Measurements from ENCODE around the gene ABCC11. TPM values are rescaled to one million over a fixed set of nuclear protein-coding genes. Genes with fewer than 3 reads are reported as not detected.

Gene ABCC11
- total RNA-seq, 2 donors from 2014 or later: 1.5 TPM

GRCh38 chr16:48252013-48252412 is 4.7 kb upstream of the ABCC11 start:
- 49% methylated on average over 5 of the region's 5 CpGs for WGBS
- no peaks in the 10 kb centered on the region for H3K4me1 ChIP-seq (replicated peaks)
- no peak overlapping the region for H3K27ac ChIP-seq
- no peaks in the 10 kb centered on the region for H3K9me3 ChIP-seq
- no peak overlapping the region for H3K4me3 ChIP-seq
- H3K27me3 ChIP-seq (replicated peaks; ENCODE audit: insufficient read depth): no peaks in the 10 kb centered on the region
- no peak for TF ChIP-seq POLR2A (IDR thresholded peaks at IDR 0.05)
- TF ChIP-seq POLR2AphosphoS5 (IDR thresholded peaks at IDR 0.05): no peak
- TF ChIP-seq CTCF (IDR thresholded peaks at IDR 0.05): no peak
- intact Hi-C loops (cut with DNase I): no loop called here
- no peak for DNase-seq (ENCODE audit: low spot score)
- H3K36me3 ChIP-seq: no peaks in the 10 kb centered on the region

- no peak for DNase-seq (ENCODE audit: low spot score)
- Histone ChIP-seq H3K4me3 (no peak overlapping the region), H3K27ac (peak overlapping the region in 1 of 2 donors; percentile 3), H3K4me1 (replicated peaks) (peaks cover 8% of the 10 kb centered on the region), H3K36me3 (no peaks in the 10 kb centered on the region), H3K9me3 (no peaks in the 10 kb centered on the region), H3K27me3 (replicated peaks; ENCODE audit: insufficient read depth) (no peaks in the 10 kb centered on the region)
- TF ChIP-seq POLR2AphosphoS5 (IDR thresholded peaks at IDR 0.05): no peak
- no peak for TF ChIP-seq CTCF (IDR thresholded peaks at IDR 0.05)
- TF ChIP-seq POLR2A (IDR thresholded peaks at IDR 0.05): no peak
- WGBS: 68% methylated on average over 5 of the region's 5 CpGs
- intact Hi-C loops (cut with DNase I): no loop called here
Measured at GRCh38 chr16:48250520-48251278, 3.4 kb upstream of the ABCC11 start.

DNA sequence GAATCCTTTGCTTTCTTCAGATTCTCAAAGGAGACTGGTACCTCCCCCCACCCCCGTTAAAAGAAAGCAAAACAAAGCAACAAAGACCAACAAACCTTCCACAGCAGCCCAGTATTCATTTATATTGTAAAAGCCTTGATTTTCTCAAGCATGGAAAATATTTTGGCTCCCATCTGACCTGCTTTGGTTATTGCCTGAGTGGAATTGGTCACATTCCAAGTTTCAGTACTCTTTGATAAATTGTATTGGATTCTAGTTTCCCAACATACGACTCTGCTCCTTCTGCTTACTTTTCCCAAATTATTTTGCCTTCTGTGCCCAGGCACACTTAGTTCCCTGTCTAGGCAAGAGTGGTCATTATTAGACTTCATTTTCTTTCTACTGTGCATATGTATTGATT is 1.3 kb downstream of the ABCC11 start:
- no peaks in the 10 kb centered on the region for H3K9me3 ChIP-seq
- DNase-seq (ENCODE audit: low spot score): no peak
- no peak for TF ChIP-seq CTCF (IDR thresholded peaks at IDR 0.05)
- WGBS: 17% methylated on average over 2 of the region's 2 CpGs
- no peaks in the 10 kb centered on the region for H3K27me3 ChIP-seq (replicated peaks; ENCODE audit: insufficient read depth)
- no peak overlapping the region for H3K27ac ChIP-seq
- peaks cover 8% of the 10 kb centered on the region for H3K4me1 ChIP-seq (replicated peaks)
- H3K36me3 ChIP-seq: no peaks in the 10 kb centered on the region
- intact Hi-C loops (cut with DNase I): loop anchor here (10.0 kb wide), 2 partner anchors 289 to 379 kb away; no protein-coding TSS in a partner anchor
- peak overlapping the region in 1 of 2 donors; percentile 6 for H3K4me3 ChIP-seq

GRCh38 chr16:48244863-48245195 is 2.5 kb downstream of the ABCC11 start:
- WGBS: 1% methylated on average over 8 of the region's 8 CpGs

More at GRCh38 chr16:48244863-48245195, 2.5 kb downstream of the ABCC11 start:
- Histone ChIP-seq H3K4me1 (replicated peaks) (peaks cover 8% of the 10 kb centered on the region), H3K9me3 (no peaks in the 10 kb centered on the region), H3K27me3 (replicated peaks; ENCODE audit: insufficient read depth) (no peaks in the 10 kb centered on the region), H3K27ac (peak overlapping the region; percentile 81 to 82), H3K4me3 (peak overlapping the region; percentile 79), H3K36me3 (no peaks in the 10 kb centered on the region)
- intact Hi-C loops (cut with DNase I): loop anchor here (10.0 kb wide), 2 partner anchors 290 to 380 kb away; no protein-coding TSS in a partner anchor
- no peak for DNase-seq (ENCODE audit: low spot score)
- TF ChIP-seq CTCF (IDR thresholded peaks at IDR 0.05) (no peak), POLR2A (IDR thresholded peaks at IDR 0.05) (no peak), POLR2AphosphoS5 (IDR thresholded peaks at IDR 0.05) (no peak)

All from prostate gland (tissue), 2 donors.